Chondrocyte (in vitro differentiated cells): Measurements from ENCODE around the gene ACVRL1. TPM values are rescaled to one million over a fixed set of nuclear protein-coding genes. Genes with fewer than 3 reads are reported as not detected.

Source experiments
- DNase-seq: peaks from one replicate; pipeline ENCODE4 v3.0.0; 2021; ENCODE audit warnings: mixed read lengths, low spot score
- H3K27ac Mint-ChIP-seq: one replicate; pipeline ENCODE4 v1.8.0; 2021; ENCODE audit warnings: mild to moderate bottlenecking, moderate library complexity, mixed read lengths; ENCODE audit not compliant: unreplicated experiment
- H3K27me3 Mint-ChIP-seq: 2 replicates; pipeline ENCODE4 v1.8.0; 2021; ENCODE audit warnings: low read depth, mixed read lengths
- H3K36me3 Mint-ChIP-seq: 2 replicates; pipeline ENCODE4 v1.8.0; 2021; ENCODE audit warnings: low read depth, mixed read lengths
- H3K4me1 Mint-ChIP-seq: 2 replicates; pipeline ENCODE4 v1.8.0; 2021; ENCODE audit warnings: low read depth, mild to moderate bottlenecking, mixed read lengths
- H3K4me3 Mint-ChIP-seq: one replicate; pipeline ENCODE4 v1.8.0; 2021; ENCODE audit warnings: mild to moderate bottlenecking, moderate library complexity, mixed read lengths; ENCODE audit not compliant: unreplicated experiment
- H3K9me3 Mint-ChIP-seq: 2 replicates; pipeline ENCODE4 v1.8.0; 2021; ENCODE audit warnings: low read depth, mixed read lengths
- CTCF ChIP-seq: fragments of 200-600 bp; sonication (generic); IDR thresholded peaks from 2 replicates; pipeline ENCODE4 v1.5.0; 2021; ENCODE audit warnings: antibody characterized with exemption, mild to moderate bottlenecking, moderate library complexity
- total RNA-seq: library from RNA; stranded (reverse); gene quantifications from 3 replicates; pipeline ENCODE4 v1.2.1, GENCODE V29; 2021

Gene ACVRL1
- total RNA-seq, 1 donor from 2014 or later, result 0.60 TPM

GRCh38 chr12:51901121-51901817 lies 6.0 kb upstream of the ACVRL1 start:
- TF ChIP-seq CTCF, result no peak
- Mint-ChIP-seq H3K4me3 (no peak overlapping the region), H3K27me3 (no peaks in the 10 kb centered on the region), H3K9me3 (no peaks in the 10 kb centered on the region), H3K4me1 (peaks cover 9% of the 10 kb centered on the region), H3K36me3 (no peaks in the 10 kb centered on the region), H3K27ac (no peak overlapping the region)
- DNase-seq, result no peak

- H3K9me3 Mint-ChIP-seq, result no peaks in the 10 kb centered on the region
- H3K36me3 Mint-ChIP-seq, result no peaks in the 10 kb centered on the region
- H3K4me1 Mint-ChIP-seq, result peaks cover 5% of the 10 kb centered on the region
- no peak for TF ChIP-seq CTCF
- no peak overlapping the region for H3K4me3 Mint-ChIP-seq
- no peak for DNase-seq
- H3K27ac Mint-ChIP-seq, result no peak overlapping the region
- H3K27me3 Mint-ChIP-seq, result no peaks in the 10 kb centered on the region
Measured at GRCh38 chr12:51901881-51902280, 5.4 kb upstream of the ACVRL1 start.

- no peak overlapping the region for H3K27ac Mint-ChIP-seq
- no peak for DNase-seq
- no peak for TF ChIP-seq CTCF
- H3K27me3 Mint-ChIP-seq, result no peaks in the 10 kb centered on the region
- H3K9me3 Mint-ChIP-seq, result no peaks in the 10 kb centered on the region
- no peaks in the 10 kb centered on the region for H3K36me3 Mint-ChIP-seq
- no peak overlapping the region for H3K4me3 Mint-ChIP-seq
- peaks cover under 1% of the 10 kb centered on the region for H3K4me1 Mint-ChIP-seq
Measured at GRCh38 chr12:51904951-51905470, 2.3 kb upstream of the ACVRL1 start.

- DNase-seq, result no peak
- no peak overlapping the region for H3K4me3 Mint-ChIP-seq
- TF ChIP-seq CTCF, result no peak
- H3K27ac Mint-ChIP-seq, result no peak overlapping the region
- H3K36me3 Mint-ChIP-seq, result no peaks in the 10 kb centered on the region
- H3K27me3 Mint-ChIP-seq, result peaks cover 1% of the 10 kb centered on the region
- no peaks in the 10 kb centered on the region for H3K9me3 Mint-ChIP-seq
- H3K4me1 Mint-ChIP-seq, result peaks cover 6% of the 10 kb centered on the region
Measured at GRCh38 chr12:51905471-51906429, 1.6 kb upstream of the ACVRL1 start.

GRCh38 chr12:51906430-51907082 lies 748 bp upstream of the ACVRL1 start:
- Mint-ChIP-seq H3K27ac (no peak overlapping the region), H3K4me1 (peaks cover 6% of the 10 kb centered on the region)

More at GRCh38 chr12:51906430-51907082, 748 bp upstream of the ACVRL1 start:
- no peaks in the 10 kb centered on the region for H3K9me3 Mint-ChIP-seq
- no peak for DNase-seq
- TF ChIP-seq CTCF, result no peak
- no peak overlapping the region for H3K4me3 Mint-ChIP-seq
- peaks cover 1% of the 10 kb centered on the region for H3K27me3 Mint-ChIP-seq
- no peaks in the 10 kb centered on the region for H3K36me3 Mint-ChIP-seq
